H7 (cell line): ENCODE results near the gene INPP5A. TPM values are rescaled to one million over a fixed set of nuclear protein-coding genes. Genes with fewer than 3 reads are reported as not detected.
"Not testable (repeated sequence)": the region's sequence is repeated elsewhere in the genome, so short reads cannot be mapped to it uniquely, and the experiment has no call there.

Experiments
- DNase-seq: peaks from one replicate; pipeline ENCODE4 v3.0.0; 2012
- H3K27me3 ChIP-seq: 2 replicates; pipeline ENCODE4 v1.6.0; 2011; ENCODE audit warnings: mild to moderate bottlenecking, low read length; ENCODE audit not compliant: control insufficient read depth, insufficient read depth
- H3K36me3 ChIP-seq: replicated peaks from 2 replicates; pipeline ENCODE4 v1.5.1; 2011; ENCODE audit warnings: low read length; ENCODE audit not compliant: control insufficient read depth, insufficient read depth
- H3K4me3 ChIP-seq: 2 replicates; pipeline ENCODE4 v1.5.1; 2011; ENCODE audit warnings: low read depth, mild to moderate bottlenecking, control low read depth, low read length, moderate library complexity; ENCODE audit not compliant: insufficient read depth
- total RNA-seq: library from RNA; depleted of rRNA; stranded (reverse); fragments of >200 nt; shearing (Covaris generic); gene quantifications from 2 replicates; pipeline ENCODE4 v1.2.3, GENCODE V29; 2014

Gene INPP5A
- total RNA-seq, 1 experiment from 2014 or later = 29.2 TPM

DNA sequence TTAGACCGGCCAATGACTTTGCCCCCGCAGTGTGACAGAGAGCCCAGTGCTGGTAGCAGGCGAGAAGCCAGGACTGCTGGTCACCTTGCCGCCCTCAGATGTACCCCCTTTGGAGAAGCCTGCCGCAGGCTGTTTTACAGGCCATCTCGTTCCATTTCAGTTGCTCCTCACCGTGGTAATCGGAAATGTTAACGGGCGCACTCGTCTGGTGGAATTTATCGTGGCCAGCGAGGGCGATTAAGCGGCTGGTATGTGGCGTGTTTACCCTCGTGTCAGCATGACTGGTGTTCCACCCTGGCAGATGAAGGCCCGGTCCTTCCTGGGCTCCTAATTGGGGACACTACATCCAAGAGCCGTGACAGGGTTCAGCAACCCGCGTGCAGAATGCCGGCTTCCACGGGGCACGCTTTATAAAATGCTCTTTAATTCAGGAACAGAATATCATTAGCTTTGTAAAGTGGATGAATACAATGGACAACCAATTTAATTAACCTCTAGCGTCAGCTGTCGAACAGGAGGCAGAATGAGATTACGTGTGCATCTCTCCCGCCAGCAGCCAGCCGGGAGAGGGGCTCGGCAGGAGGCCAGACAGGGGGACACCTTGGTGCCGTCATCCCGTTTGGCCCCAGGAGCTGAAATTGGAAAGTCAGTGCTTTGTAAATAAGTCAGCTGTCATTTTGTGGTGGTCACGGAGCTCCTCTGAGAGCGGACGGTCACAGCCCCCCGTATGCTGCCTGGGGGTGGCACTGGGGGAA is 140.1 kb downstream of the INPP5A start:
- no peak for DNase-seq
- no peak overlapping the region for H3K4me3 ChIP-seq

DNA sequence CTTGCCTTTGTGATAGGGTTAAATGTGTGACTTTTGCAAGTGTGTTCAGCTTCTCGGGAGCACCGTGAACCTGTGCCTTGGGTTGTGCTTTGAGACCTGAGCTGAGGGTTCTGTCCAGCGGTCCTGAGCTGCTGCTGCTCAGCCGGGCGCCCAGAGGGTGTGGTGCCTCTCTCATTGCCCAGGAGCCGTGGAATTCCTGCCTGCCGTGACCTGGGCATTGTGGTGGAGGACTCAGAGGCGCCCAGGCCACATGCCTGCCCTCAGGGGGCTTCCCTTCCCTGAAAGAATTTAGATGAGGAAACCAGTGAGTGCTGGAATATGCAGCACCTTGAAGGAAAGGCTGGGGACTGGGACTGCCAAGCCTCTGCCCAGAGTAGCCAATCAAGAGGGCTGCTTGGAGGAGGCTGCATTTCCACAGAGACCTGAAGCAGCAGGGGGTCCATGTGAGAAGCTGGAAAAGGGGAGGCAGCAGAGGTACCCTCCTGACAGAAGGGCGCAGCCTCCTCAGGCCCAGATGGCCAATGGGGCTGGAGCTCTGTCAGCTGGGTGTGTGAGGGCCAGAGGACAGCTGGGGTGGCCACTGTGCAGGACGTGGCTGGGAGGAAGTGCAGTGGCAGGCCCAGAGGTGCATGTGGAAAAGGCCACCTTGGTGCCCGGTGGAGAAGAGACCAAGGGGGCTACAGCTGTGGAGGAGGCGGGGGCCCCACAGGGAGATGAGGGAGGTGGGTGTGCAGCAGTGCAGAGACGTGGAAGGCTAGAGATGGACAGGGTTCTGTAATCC is 141.0 kb downstream of the INPP5A start:
- H3K36me3 ChIP-seq = no peaks in the 10 kb centered on the region
- H3K27me3 ChIP-seq = no peaks in the 10 kb centered on the region
- no peak overlapping the region for H3K4me3 ChIP-seq
- DNase-seq = no peak

More for the DNA sequence above, 140.1 kb downstream of the INPP5A start:
- Histone ChIP-seq H3K36me3 (no peaks in the 10 kb centered on the region), H3K27me3 (no peaks in the 10 kb centered on the region)

- DNase-seq = no peak
- Histone ChIP-seq H3K36me3 (no peaks in the 10 kb centered on the region), H3K4me3 (no peak overlapping the region), H3K27me3 (no peaks in the 10 kb centered on the region)
These were observed 141.6 kb downstream of the INPP5A start for GRCh38 chr10:132679217-132679595.

- no peaks in the 10 kb centered on the region for H3K27me3 ChIP-seq
- H3K36me3 ChIP-seq = no peaks in the 10 kb centered on the region
- no peak for DNase-seq
- no peak overlapping the region for H3K4me3 ChIP-seq
These were observed 142.1 kb downstream of the INPP5A start for GRCh38 chr10:132679640-132680039.

DNA sequence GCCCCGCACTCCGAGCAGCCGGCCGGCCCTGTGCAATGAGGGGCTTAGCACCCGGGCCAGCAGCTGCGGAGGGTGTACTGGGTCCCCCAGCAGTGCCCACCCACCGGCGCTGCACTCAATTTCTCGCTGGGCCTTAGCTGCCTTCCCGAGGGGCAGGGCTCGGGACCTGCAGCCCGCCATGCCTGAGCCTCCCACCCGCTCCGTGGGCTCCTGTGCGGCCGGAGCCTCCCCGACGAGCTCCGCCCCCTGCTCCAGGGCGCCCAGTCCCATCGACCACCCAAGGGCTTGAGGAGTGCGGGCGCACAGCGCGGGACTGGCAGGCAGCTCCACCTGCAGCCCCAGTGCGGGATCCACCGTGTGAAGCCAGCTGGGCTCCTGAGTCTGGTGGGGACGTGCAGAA is 143.2 kb downstream of the INPP5A start:
- not testable (repeated sequence) for H3K36me3 ChIP-seq, H3K4me3 ChIP-seq, DNase-seq, H3K27me3 ChIP-seq

DNA sequence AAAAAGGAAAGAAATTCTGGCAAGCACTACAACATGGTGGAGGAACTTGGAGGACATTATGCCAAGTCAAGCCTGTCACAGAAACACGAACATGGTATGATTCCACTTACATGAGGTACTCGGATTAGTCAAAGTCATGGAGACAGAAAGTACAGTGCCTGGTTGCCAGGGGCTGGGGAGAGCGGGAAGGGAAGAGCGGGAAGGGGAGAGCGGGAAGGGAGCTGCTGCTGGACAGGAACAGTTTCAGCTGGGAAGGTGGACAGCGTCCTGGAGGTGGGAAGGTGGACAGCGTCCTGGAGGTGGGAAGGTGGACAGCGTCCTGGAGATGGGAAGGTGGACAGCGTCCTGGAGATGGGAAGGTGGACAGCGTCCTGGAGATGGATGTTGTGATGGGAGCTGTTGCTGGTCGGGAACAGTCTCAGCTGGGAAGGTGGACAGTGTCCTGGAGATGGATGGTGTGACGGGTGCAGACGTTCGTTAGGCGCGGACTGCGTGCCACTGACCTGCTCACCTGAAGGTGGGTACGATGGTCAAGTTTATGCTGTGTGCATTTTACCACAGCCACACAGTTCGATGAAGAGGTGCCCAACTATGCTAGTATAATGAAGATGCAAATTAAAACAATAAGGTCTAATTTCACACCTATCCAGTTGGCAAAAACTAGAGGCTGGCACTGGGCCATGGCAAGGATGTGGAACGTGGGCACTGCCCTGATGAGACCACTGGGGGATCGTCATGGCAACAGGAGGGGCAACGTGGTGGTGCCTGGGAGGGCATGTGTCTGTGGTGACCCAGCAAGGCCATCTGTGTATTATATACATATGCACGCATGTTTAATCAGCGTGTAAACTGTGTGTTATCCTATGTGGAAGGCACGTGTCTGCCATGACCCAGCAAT is 144.5 kb downstream of the INPP5A start:
- H3K4me3 ChIP-seq = no peak overlapping the region
- no peak for DNase-seq
- no peaks in the 10 kb centered on the region for H3K27me3 ChIP-seq
- H3K36me3 ChIP-seq = no peaks in the 10 kb centered on the region

DNA sequence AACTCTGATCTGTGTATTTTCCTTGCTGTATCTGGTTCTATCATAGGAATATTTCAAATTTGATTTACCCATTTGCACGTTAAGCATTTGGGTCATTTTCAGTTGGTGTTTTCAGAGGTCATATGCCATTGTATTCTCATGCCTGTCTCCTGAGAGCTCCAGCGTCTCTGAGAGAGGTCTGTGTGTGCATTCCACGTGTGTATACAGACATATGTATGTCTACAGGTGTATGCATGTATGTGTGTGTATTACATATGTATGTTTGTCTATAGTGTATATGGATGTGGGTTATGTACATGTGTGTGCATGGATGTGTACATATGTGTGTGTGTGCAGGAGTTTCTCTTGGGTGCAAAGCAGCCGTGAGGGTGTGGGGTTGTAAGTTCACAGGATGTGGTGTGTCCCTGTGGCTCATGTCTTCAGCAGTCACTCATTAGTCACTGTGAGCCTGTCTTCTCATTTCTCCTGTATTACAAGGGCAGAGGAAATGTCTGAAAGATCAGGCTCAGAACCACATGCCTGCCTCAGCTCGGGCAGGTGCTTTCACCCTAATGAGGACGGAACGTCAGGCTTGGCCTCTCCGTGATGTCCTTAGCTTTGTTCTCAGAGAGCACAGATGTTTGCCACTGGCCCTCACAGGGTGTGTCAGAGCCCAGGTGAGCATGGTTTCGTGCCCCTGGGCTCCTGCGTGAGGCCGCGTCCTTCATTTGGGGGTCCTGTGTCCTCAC is 146.7 kb downstream of the INPP5A start:
- DNase-seq = peak; percentile 24
- H3K27me3 ChIP-seq = no peaks in the 10 kb centered on the region
- no peak overlapping the region for H3K4me3 ChIP-seq
- no peaks in the 10 kb centered on the region for H3K36me3 ChIP-seq

GRCh38 chr10:132685101-132685891 is 147.7 kb downstream of the INPP5A start:
- H3K36me3 ChIP-seq = no peaks in the 10 kb centered on the region
- no peaks in the 10 kb centered on the region for H3K27me3 ChIP-seq
- peak; percentile 63 for DNase-seq
- H3K4me3 ChIP-seq = no peak overlapping the region

DNA sequence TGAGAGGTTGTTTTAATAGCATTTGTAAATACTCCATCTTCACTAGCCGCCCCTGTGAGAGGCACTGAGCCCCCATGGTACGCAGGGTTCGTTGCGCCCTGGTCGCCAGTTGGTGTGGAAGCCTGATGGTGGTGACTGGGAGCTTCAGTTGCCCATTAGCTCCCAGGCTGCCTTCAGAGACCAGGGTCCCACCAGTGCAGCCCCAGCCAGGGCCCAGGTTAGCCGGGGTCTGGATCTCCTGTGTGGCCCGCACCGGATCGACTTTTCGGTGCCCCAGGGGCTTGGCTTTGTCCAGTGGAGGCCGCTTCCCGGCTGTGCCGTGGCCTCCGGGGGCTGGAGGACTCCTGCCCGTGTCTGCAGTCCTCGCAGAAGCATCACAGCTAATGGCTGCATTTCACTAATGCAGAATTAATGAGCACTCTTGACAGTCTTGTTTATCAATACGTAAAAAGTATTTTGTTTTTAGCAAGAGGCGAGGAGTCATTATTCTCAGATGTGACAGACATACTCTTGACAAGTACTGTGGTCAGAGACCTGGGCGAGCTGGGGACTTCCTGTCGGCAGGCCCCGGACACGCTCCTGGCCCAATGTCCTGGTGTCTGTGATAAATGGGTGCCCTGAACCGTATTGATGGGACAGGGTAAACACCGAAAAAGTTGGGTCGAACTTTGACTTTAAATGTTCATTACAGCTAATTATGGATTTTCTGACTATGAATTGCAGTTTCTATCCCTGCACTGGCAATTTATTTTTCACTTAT is 148.5 kb downstream of the INPP5A start:
- DNase-seq = peak; percentile 46
- no peaks in the 10 kb centered on the region for H3K27me3 ChIP-seq
- no peaks in the 10 kb centered on the region for H3K36me3 ChIP-seq
- H3K4me3 ChIP-seq = no peak overlapping the region

- DNase-seq = peak; percentile 50
- H3K27me3 ChIP-seq = no peaks in the 10 kb centered on the region
- no peaks in the 10 kb centered on the region for H3K36me3 ChIP-seq
- H3K4me3 ChIP-seq = no peak overlapping the region
These were observed 149.8 kb downstream of the INPP5A start for GRCh38 chr10:132687181-132687892.

DNA sequence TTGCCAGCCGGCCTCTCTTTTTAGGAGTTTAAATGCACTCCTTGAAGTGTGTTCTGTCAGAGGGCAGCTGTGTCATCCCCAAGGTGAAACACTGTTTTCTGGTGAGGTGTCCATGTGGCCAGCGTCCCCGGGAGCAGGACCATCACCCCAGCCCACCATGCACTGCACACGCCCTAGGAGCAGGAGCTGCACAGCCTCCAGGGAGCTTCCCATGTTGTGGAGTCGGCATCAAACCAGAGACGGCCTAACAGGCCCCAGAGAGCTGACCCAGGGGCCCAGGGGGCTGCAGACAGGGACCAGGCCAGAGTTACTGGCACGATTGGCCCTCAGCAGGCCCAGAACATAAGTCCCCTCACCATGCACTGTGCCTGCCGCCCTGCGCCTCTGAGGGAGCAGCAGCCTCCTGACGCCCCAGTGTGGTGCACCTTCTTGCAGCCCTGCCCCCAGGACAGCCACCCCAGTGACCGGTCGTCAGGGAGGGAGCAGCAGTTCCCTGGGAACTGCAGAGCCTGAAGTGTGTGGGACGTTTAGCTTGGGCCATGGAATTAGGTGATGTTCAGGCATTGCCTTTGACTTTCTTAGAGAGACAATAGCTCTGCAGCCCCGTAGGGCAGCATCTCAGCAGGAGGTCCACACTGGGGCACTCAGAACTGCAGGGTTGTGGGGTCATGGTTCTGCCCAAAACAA is 150.4 kb downstream of the INPP5A start:
- Histone ChIP-seq H3K4me3 (no peak overlapping the region), H3K36me3 (no peaks in the 10 kb centered on the region), H3K27me3 (no peaks in the 10 kb centered on the region)
- peak; percentile 76 for DNase-seq
